Peyer's patch (tissue), 4 donors: Measurements from ENCODE around the gene TARBP1.

Experiments
- POLR2A ChIP-seq, 2 donors: fragments of 450-650 bp; IDR thresholded peaks; one replicate each; pipeline ENCODE4 v1.5.1; 2017; ENCODE audit warnings: antibody characterized with exemption in 2 of 2, mild to moderate bottlenecking in 2 of 2, moderate library complexity in 2 of 2
- TF ChIP-seq, protein P1 (sequence below), 6 experiments: fragments of 450-650 bp in 4 of 6; fragments of 200-600 bp in 2 of 6; sonication (generic) in 1 of 6; IDR thresholded peaks; one replicate each; pipeline ENCODE4 v1.5.1; 2017 to 2019; ENCODE audit warnings: antibody characterized with exemption in 6 of 6, mild to moderate bottlenecking in 3 of 6, moderate library complexity in 1 of 6

DNA sequence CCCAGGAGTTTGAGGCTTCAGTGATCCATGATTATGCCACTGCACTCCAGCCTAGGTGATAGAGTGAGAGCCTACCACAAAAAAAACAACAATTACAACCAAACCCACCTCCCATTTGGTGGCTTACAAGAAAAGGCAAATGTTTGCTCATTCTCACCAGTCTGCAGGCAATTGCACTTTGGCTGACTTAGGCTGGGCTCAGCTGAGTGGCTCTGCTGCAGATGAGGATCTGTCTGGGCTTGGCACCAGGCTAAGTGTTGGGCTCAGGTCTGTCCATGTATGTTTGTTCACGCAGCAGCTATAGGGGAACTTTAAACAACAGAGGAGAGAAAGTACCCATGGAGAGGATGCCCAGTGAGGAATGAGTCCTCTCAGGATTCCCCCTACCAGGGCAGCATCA, 133.7 kb downstream of the TARBP1 start:
- TF ChIP-seq, protein P1, sequence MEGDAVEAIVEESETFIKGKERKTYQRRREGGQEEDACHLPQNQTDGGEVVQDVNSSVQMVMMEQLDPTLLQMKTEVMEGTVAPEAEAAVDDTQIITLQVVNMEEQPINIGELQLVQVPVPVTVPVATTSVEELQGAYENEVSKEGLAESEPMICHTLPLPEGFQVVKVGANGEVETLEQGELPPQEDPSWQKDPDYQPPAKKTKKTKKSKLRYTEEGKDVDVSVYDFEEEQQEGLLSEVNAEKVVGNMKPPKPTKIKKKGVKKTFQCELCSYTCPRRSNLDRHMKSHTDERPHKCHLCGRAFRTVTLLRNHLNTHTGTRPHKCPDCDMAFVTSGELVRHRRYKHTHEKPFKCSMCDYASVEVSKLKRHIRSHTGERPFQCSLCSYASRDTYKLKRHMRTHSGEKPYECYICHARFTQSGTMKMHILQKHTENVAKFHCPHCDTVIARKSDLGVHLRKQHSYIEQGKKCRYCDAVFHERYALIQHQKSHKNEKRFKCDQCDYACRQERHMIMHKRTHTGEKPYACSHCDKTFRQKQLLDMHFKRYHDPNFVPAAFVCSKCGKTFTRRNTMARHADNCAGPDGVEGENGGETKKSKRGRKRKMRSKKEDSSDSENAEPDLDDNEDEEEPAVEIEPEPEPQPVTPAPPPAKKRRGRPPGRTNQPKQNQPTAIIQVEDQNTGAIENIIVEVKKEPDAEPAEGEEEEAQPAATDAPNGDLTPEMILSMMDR (IDR thresholded peaks at IDR 0.05): no peak
- TF ChIP-seq POLR2A (IDR thresholded peaks at IDR 0.05): no peak
